ENCODE results near the gene PODXL2.
"Not testable (repeated sequence)": the region's sequence is repeated elsewhere in the genome, so short reads cannot be mapped to it uniquely, and the experiment has no call there.

The PODXL2 gene

DNA sequence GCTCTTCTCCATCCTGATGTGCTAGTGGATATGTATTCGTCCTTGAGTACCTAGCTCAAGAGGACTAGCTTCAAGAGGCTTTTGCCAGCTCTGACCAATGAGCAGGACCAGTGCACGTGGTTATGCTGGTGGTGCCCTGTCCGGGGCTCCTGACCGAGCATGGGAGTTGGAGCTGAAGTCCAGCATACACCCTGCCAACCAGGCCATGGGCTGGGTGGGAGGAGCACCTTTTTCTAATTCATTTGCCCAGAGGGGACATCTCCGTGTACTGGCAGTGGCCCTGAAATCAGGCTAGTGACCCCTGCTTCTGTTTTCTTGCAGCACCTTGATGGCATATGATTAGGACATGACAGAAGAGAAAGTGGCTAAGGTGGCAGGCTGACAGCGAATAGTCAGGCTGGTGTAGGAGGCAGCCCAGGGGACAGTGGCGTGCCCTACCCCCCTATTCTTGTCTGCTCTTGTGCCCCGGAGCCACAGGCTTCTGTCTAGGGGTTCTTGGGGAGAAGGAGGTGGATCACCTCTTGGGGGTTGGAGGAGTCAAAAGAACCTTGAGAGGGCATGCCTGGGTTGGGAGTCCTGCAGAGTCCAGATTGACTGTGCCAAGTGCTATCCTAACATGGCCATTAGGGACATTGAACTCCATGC is 16.5 kb downstream of the PODXL2 start:
- Histone ChIP-seq H3K36me3 (ENCODE audit: control insufficient read depth, insufficient read depth, low read length) (no peaks in the 10 kb centered on the region), H3K4me3 (ENCODE audit: low read length) (no peak overlapping the region), H3K4me1 (ENCODE audit: control insufficient read depth, insufficient read depth, low read length) (no peaks in the 10 kb centered on the region), H3K27me3 (ENCODE audit: control insufficient read depth, insufficient read depth, low read length) (no peaks in the 10 kb centered on the region), H3K9ac (ENCODE audit: low read length) (no peak overlapping the region), H3K27ac (ENCODE audit: low read depth, low read length) (no peak overlapping the region)

- no peak overlapping the region for H3K9ac ChIP-seq (ENCODE audit: low read length)
- H3K4me1 ChIP-seq (ENCODE audit: control insufficient read depth, insufficient read depth, low read length) = no peaks in the 10 kb centered on the region
- H3K36me3 ChIP-seq (ENCODE audit: control insufficient read depth, insufficient read depth, low read length) = no peaks in the 10 kb centered on the region
- H3K27ac ChIP-seq (ENCODE audit: low read depth, low read length) = no peak overlapping the region
- H3K27me3 ChIP-seq (ENCODE audit: control insufficient read depth, insufficient read depth, low read length) = no peaks in the 10 kb centered on the region
- no peak overlapping the region for H3K4me3 ChIP-seq (ENCODE audit: low read length)
Measured at GRCh38 chr3:127646501-127647046, 17.6 kb downstream of the PODXL2 start.

GRCh38 chr3:127647166-127647844 is 18.3 kb downstream of the PODXL2 start:
- Histone ChIP-seq H3K27me3 (ENCODE audit: control insufficient read depth, insufficient read depth, low read length) (no peaks in the 10 kb centered on the region), H3K36me3 (ENCODE audit: control insufficient read depth, insufficient read depth, low read length) (no peaks in the 10 kb centered on the region), H3K9ac (ENCODE audit: low read length) (no peak overlapping the region), H3K4me1 (ENCODE audit: control insufficient read depth, insufficient read depth, low read length) (no peaks in the 10 kb centered on the region), H3K4me3 (ENCODE audit: low read length) (no peak overlapping the region), H3K27ac (ENCODE audit: low read depth, low read length) (no peak overlapping the region)

GRCh38 chr3:127647845-127648204 is 18.8 kb downstream of the PODXL2 start:
- Histone ChIP-seq H3K27me3 (ENCODE audit: control insufficient read depth, insufficient read depth, low read length) (no peaks in the 10 kb centered on the region), H3K36me3 (ENCODE audit: control insufficient read depth, insufficient read depth, low read length) (no peaks in the 10 kb centered on the region), H3K27ac (ENCODE audit: low read depth, low read length) (no peak overlapping the region), H3K4me1 (ENCODE audit: control insufficient read depth, insufficient read depth, low read length) (no peaks in the 10 kb centered on the region), H3K4me3 (ENCODE audit: low read length) (no peak overlapping the region), H3K9ac (ENCODE audit: low read length) (no peak overlapping the region)

DNA sequence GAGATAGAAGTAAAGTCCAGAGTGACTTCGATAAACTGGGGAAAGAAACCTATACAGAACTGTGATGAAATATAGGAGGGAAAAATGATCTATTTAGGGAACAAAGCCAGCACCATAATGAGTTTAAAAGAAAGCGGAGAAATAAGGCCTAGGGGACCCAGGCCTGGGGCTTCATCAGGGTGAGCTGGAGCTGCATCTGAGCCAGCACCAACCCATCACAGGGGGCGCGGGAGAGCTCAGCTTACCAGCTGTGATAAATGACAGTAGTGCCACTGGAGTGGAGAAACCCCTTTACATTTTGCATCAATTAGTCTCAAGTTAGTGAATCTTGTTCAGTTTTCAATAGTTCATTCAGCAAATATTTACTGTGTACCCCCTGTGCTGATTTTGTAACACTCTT is 21.3 kb downstream of the PODXL2 start:
- no peak overlapping the region for H3K27ac ChIP-seq (ENCODE audit: low read depth, low read length)
- H3K27me3 ChIP-seq (ENCODE audit: control insufficient read depth, insufficient read depth, low read length) = no peaks in the 10 kb centered on the region

DNA sequence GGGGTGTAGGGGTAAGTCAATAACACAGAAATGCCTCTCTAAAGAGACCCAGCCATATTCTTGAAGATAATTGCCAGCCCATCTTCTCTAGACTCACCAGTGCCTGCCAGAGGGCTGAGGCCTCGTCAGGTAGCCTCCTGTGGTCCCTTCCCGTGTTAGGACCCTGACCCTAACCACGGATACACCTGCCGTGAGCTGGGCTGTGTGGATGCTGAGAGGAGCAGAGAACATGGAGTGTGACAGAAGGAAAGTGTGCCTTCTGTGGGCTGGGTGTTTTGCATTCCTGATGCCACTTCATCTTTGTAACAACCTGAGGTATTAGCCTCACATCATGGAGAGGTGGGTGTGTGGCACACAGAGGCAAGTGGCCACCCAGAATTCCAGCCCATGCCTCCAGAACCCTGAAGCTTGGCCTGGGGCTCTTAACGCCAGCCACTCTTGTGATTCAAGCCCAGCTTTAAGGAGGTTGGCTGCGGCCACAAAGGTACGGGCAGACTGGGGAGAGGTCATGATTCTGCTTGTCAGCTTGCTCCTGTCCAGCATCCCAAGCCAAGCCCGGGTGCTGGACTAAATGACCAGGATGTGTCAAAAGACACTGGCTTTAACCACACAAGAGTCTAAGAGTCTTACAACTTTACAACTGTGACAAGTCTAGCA is 22.7 kb downstream of the PODXL2 start:
- H3K27ac ChIP-seq (ENCODE audit: low read depth, low read length) = no peak overlapping the region
- H3K4me1 ChIP-seq (ENCODE audit: control insufficient read depth, insufficient read depth, low read length) = peaks cover 4% of the 10 kb centered on the region
- H3K36me3 ChIP-seq (ENCODE audit: control insufficient read depth, insufficient read depth, low read length) = no peaks in the 10 kb centered on the region
- no peak overlapping the region for H3K9ac ChIP-seq (ENCODE audit: low read length)
- H3K4me3 ChIP-seq (ENCODE audit: low read length) = no peak overlapping the region
- H3K27me3 ChIP-seq (ENCODE audit: control insufficient read depth, insufficient read depth, low read length) = no peaks in the 10 kb centered on the region

More for the DNA sequence above, 21.3 kb downstream of the PODXL2 start:
- Histone ChIP-seq H3K36me3 (ENCODE audit: control insufficient read depth, insufficient read depth, low read length) (no peaks in the 10 kb centered on the region), H3K9ac (ENCODE audit: low read length) (no peak overlapping the region), H3K4me3 (ENCODE audit: low read length) (no peak overlapping the region), H3K4me1 (ENCODE audit: control insufficient read depth, insufficient read depth, low read length) (no peaks in the 10 kb centered on the region)

DNA sequence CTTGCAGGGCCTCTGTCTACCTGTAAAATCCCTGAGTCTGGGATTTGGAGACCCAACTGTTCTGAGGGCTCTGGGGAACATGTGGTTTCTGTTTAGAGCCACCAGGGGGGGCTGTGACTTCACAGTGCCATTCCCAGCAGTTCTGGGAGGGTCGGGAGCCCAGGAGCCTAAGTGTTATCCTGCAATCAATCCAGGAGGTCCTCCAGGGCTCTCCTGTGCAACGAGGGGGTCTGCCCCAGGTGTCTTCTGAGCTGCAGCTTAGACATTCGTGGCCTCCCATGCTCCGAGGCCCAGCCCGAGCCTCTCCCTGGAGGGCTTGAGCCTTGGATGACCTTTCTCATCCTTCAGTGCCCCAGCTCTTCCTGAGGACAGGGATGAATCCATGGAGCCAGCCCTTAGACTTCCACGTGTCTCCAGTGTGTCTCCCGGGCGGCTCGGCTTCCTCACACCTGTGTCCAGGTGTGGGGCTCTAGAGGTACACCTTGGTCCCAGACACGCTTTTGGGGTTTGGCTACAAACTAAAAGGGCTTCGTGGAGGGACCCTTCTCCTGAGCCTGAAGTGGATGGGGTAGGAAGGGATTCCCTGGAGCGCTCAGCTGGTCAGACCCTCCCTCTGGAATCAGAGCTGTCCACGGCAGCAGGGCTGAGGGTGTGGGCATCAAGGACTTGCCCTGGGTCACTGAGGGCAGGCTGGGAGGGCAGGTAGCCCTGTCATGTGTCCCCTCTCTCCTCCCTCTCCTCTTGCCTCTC is 23.4 kb downstream of the PODXL2 start:
- no peak overlapping the region for H3K4me3 ChIP-seq (ENCODE audit: low read length)

DNA sequence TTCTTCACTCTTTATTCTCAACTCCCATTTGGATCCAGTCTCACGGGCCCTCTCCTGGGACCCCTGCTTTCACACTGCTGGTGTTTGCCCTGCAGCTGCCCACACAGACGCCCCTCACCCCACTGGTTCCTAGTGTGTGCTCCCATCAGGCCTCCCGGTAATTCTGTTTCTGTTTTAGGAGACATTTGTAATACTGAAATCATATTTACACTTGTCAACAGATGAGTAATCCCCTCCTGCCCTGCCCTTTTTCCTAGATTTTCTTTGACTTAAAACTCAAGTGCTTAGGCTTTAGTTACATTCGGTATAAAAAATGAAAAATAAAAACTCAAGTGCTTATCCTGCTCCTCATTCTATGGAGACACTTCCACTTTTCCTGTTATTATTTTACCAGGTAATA is 25.4 kb downstream of the PODXL2 start:
- H3K9ac ChIP-seq (ENCODE audit: low read length) = no peak overlapping the region
- H3K4me1 ChIP-seq (ENCODE audit: control insufficient read depth, insufficient read depth, low read length) = peaks cover 4% of the 10 kb centered on the region
- no peaks in the 10 kb centered on the region for H3K36me3 ChIP-seq (ENCODE audit: control insufficient read depth, insufficient read depth, low read length)
- H3K27me3 ChIP-seq (ENCODE audit: control insufficient read depth, insufficient read depth, low read length) = no peaks in the 10 kb centered on the region
- H3K4me3 ChIP-seq (ENCODE audit: low read length) = no peak overlapping the region
- no peak overlapping the region for H3K27ac ChIP-seq (ENCODE audit: low read depth, low read length)

More for the DNA sequence above, 23.4 kb downstream of the PODXL2 start:
- no peak overlapping the region for H3K27ac ChIP-seq (ENCODE audit: low read depth, low read length)
- H3K4me1 ChIP-seq (ENCODE audit: control insufficient read depth, insufficient read depth, low read length) = peaks cover 4% of the 10 kb centered on the region
- no peaks in the 10 kb centered on the region for H3K36me3 ChIP-seq (ENCODE audit: control insufficient read depth, insufficient read depth, low read length)
- no peaks in the 10 kb centered on the region for H3K27me3 ChIP-seq (ENCODE audit: control insufficient read depth, insufficient read depth, low read length)
- H3K9ac ChIP-seq (ENCODE audit: low read length) = no peak overlapping the region

DNA sequence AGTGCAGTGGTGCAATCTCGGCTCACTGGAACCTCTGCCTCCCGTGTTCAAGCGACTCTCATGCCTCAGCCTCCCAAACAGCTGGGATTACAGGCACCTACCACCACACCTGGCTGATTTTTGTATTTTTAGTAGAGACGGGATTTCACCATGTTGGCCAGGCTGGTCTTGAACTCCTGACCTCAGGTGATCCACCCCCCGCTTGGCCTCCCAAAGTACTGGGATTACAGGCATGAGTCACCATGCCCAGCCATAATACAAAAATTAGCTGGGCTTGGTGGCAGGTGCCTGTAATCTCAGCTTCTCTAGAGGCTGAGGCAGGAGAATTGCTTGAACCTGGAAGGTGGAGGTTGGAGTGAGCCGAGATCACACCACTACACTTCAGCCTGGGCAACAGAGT is 26.0 kb downstream of the PODXL2 start:
- not testable (repeated sequence) for H3K27me3 ChIP-seq (ENCODE audit: control insufficient read depth, insufficient read depth, low read length); H3K4me1 ChIP-seq (ENCODE audit: control insufficient read depth, insufficient read depth, low read length); H3K27ac ChIP-seq (ENCODE audit: low read depth, low read length); H3K4me3 ChIP-seq (ENCODE audit: low read length); H3K36me3 ChIP-seq (ENCODE audit: control insufficient read depth, insufficient read depth, low read length); H3K9ac ChIP-seq (ENCODE audit: low read length)

- Histone ChIP-seq H3K4me3 (ENCODE audit: low read length) (no peak overlapping the region), H3K9ac (ENCODE audit: low read length) (no peak overlapping the region), H3K27me3 (ENCODE audit: control insufficient read depth, insufficient read depth, low read length) (no peaks in the 10 kb centered on the region), H3K4me1 (ENCODE audit: control insufficient read depth, insufficient read depth, low read length) (peaks cover 4% of the 10 kb centered on the region), H3K27ac (ENCODE audit: low read depth, low read length) (peak overlapping the region; percentile 30), H3K36me3 (ENCODE audit: control insufficient read depth, insufficient read depth, low read length) (no peaks in the 10 kb centered on the region)
Measured at GRCh38 chr3:127655641-127656040, 26.7 kb downstream of the PODXL2 start.

GRCh38 chr3:127656906-127657305 is 27.9 kb downstream of the PODXL2 start:
- H3K9ac ChIP-seq (ENCODE audit: low read length) = no peak overlapping the region
- H3K4me1 ChIP-seq (ENCODE audit: control insufficient read depth, insufficient read depth, low read length) = peaks cover 4% of the 10 kb centered on the region
- no peak overlapping the region for H3K27ac ChIP-seq (ENCODE audit: low read depth, low read length)
- no peaks in the 10 kb centered on the region for H3K27me3 ChIP-seq (ENCODE audit: control insufficient read depth, insufficient read depth, low read length)
- no peaks in the 10 kb centered on the region for H3K36me3 ChIP-seq (ENCODE audit: control insufficient read depth, insufficient read depth, low read length)
- no peak overlapping the region for H3K4me3 ChIP-seq (ENCODE audit: low read length)

GRCh38 chr3:127658234-127658633 is 29.2 kb downstream of the PODXL2 start:
- H3K9ac ChIP-seq (ENCODE audit: low read length) = no peak overlapping the region
- no peaks in the 10 kb centered on the region for H3K27me3 ChIP-seq (ENCODE audit: control insufficient read depth, insufficient read depth, low read length)
- no peak overlapping the region for H3K27ac ChIP-seq (ENCODE audit: low read depth, low read length)
- H3K4me1 ChIP-seq (ENCODE audit: control insufficient read depth, insufficient read depth, low read length) = peaks cover 4% of the 10 kb centered on the region
- H3K4me3 ChIP-seq (ENCODE audit: low read length) = no peak overlapping the region
- H3K36me3 ChIP-seq (ENCODE audit: control insufficient read depth, insufficient read depth, low read length) = no peaks in the 10 kb centered on the region

Data from rectal smooth muscle tissue (tissue), 1 donor.